ENCODE measurements around the gene UTS2R.

DNA sequence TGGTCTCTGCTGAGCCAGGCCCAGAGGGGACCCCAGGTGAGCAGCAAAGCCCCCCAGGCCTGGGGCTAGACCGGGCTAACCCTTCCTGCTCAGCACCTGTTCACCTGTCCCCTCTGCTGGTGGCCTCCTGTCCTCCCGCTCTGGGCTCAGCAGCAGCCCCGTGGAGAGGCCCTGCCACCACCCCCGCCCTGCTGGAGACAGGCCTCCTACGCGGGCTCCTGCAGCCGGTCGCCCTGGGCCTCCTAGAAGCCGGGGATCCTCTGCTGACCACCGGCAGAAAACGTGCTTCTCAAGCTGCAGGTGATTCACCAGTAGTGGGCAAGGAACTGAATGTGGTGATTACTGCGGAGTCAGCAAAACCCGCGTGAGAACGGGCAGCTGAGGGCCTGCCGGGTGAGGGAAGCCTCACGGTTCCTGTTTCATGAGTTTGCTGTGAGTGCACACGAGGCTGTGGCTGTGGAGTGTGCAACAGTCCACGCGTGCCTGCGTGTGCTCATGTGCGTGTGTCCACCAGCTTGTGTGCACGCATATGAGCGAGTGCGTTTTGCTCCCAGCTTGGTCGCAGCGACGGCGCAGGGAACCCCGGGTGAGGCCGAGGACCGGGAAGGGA lies 38.8 kb upstream of the UTS2R start:
- TF ChIP-seq, protein P1, sequence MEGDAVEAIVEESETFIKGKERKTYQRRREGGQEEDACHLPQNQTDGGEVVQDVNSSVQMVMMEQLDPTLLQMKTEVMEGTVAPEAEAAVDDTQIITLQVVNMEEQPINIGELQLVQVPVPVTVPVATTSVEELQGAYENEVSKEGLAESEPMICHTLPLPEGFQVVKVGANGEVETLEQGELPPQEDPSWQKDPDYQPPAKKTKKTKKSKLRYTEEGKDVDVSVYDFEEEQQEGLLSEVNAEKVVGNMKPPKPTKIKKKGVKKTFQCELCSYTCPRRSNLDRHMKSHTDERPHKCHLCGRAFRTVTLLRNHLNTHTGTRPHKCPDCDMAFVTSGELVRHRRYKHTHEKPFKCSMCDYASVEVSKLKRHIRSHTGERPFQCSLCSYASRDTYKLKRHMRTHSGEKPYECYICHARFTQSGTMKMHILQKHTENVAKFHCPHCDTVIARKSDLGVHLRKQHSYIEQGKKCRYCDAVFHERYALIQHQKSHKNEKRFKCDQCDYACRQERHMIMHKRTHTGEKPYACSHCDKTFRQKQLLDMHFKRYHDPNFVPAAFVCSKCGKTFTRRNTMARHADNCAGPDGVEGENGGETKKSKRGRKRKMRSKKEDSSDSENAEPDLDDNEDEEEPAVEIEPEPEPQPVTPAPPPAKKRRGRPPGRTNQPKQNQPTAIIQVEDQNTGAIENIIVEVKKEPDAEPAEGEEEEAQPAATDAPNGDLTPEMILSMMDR (IDR thresholded peaks at IDR 0.05), result no peak
- TF ChIP-seq POLR2A (IDR thresholded peaks at IDR 0.05; ENCODE audit: low read depth) (no peak), POLR2AphosphoS5 (IDR thresholded peaks at IDR 0.05) (no peak), EP300 (IDR thresholded peaks at IDR 0.05) (no peak)

Data from esophagus muscularis mucosa (tissue), 4 donors.